ENCODE measurements around the gene KRT3.

KRT3 gene

GRCh38 chr12:52826611-52827498 lies 30.9 kb upstream of the KRT3 start:
- DNase-seq, result no peak

GRCh38 chr12:52825961-52826360 lies 30.0 kb upstream of the KRT3 start:
- DNase-seq, result no peak

- DNase-seq, result no peak
Measured at GRCh38 chr12:52824741-52825410, 29.0 kb upstream of the KRT3 start.

- DNase-seq, result no peak
Measured at GRCh38 chr12:52823761-52824450, 28.0 kb upstream of the KRT3 start.

GRCh38 chr12:52822771-52823510 lies 27.0 kb upstream of the KRT3 start:
- DNase-seq, result no peak

GRCh38 chr12:52821826-52822660 lies 26.1 kb upstream of the KRT3 start:
- no peak for DNase-seq

- no peak for DNase-seq
Measured at GRCh38 chr12:52821071-52821730, 25.3 kb upstream of the KRT3 start.

GRCh38 chr12:52820521-52820920 lies 24.6 kb upstream of the KRT3 start:
- DNase-seq, result no peak

GRCh38 chr12:52819731-52820510 lies 24.0 kb upstream of the KRT3 start:
- DNase-seq, result no peak

- no peak for DNase-seq
Measured at GRCh38 chr12:52818887-52819420, 23.0 kb upstream of the KRT3 start.

GRCh38 chr12:52818388-52818787 lies 22.5 kb upstream of the KRT3 start:
- DNase-seq, result no peak

GRCh38 chr12:52817699-52818238 lies 21.9 kb upstream of the KRT3 start:
- no peak for DNase-seq

- DNase-seq, result no peak
Measured at GRCh38 chr12:52817003-52817698, 21.2 kb upstream of the KRT3 start.

GRCh38 chr12:52815676-52816588 lies 20.0 kb upstream of the KRT3 start:
- DNase-seq, result no peak

GRCh38 chr12:52815161-52815560 lies 19.2 kb upstream of the KRT3 start:
- no peak for DNase-seq

- no peak for DNase-seq
Measured at GRCh38 chr12:52814710-52815155, 18.8 kb upstream of the KRT3 start.

GRCh38 chr12:52813885-52814709 lies 18.2 kb upstream of the KRT3 start, which contains the start of gene KRT4:
TSS of gene KRT4 (minus strand) at chr12:52814116. CDS start at chr12:52814058, 58 bp downstream.
- DNase-seq, result peak; percentile 58

Measured in NCI-H2029 treated with DMSO at 0.1 percent for 48 hours (cell line).